C4-2B (cell line): ENCODE data around the gene TOPBP1.

ENCODE experiments used
- H3K27ac ChIP-seq: fragments of 450-650 bp; 2 replicates; pipeline ENCODE4 v1.5.1; 2017
- CTCF ChIP-seq: fragments of 450-650 bp; conservative IDR thresholded peaks from 2 replicates; pipeline ENCODE4 v1.5.1; 2017; ENCODE audit warnings: mild to moderate bottlenecking
- ZFX ChIP-seq: fragments of 450-650 bp; IDR thresholded peaks from 2 replicates; pipeline ENCODE4 v1.6.1; 2017

The TOPBP1 gene

GRCh38 chr3:133627789-133628188 is 34.0 kb downstream of the TOPBP1 start:
- no peak overlapping the region for H3K27ac ChIP-seq
- no peak for TF ChIP-seq CTCF
- TF ChIP-seq ZFX: no peak

- no peak overlapping the region for H3K27ac ChIP-seq
- no peak for TF ChIP-seq CTCF
- TF ChIP-seq ZFX: no peak
Measured at GRCh38 chr3:133620066-133620784, 41.5 kb downstream of the TOPBP1 start.

- no peak overlapping the region for H3K27ac ChIP-seq
- TF ChIP-seq ZFX: no peak
- no peak for TF ChIP-seq CTCF
Measured at GRCh38 chr3:133611534-133611933, 50.2 kb downstream of the TOPBP1 start.

- H3K27ac ChIP-seq: no peak overlapping the region
Measured at GRCh38 chr3:133610031-133610430, 51.7 kb downstream of the TOPBP1 start.

GRCh38 chr3:133608388-133608787 is 53.4 kb downstream of the TOPBP1 start:
- TF ChIP-seq CTCF: no peak
- TF ChIP-seq ZFX: no peak
- no peak overlapping the region for H3K27ac ChIP-seq

More at GRCh38 chr3:133610031-133610430, 51.7 kb downstream of the TOPBP1 start:
- TF ChIP-seq CTCF (no peak), ZFX (no peak)

- H3K27ac ChIP-seq: no peak overlapping the region
- TF ChIP-seq CTCF (no peak), ZFX (no peak)
Measured at GRCh38 chr3:133607816-133608215, 53.9 kb downstream of the TOPBP1 start.

GRCh38 chr3:133606902-133607301 is 54.8 kb downstream of the TOPBP1 start:
- no peak overlapping the region for H3K27ac ChIP-seq
- no peak for TF ChIP-seq CTCF
- TF ChIP-seq ZFX: no peak
